ENCODE measurements around the gene NOP56. TPM values are rescaled to one million over a fixed set of nuclear protein-coding genes. Genes with fewer than 3 reads are reported as not detected.

The NOP56 gene
- total RNA-seq, 2 experiments from 2014 or later = 402 to 408 TPM

GRCh38 chr20:2653556-2654383 lies 1.3 kb downstream of the NOP56 start:
- DNase-seq = no peak
- Mint-ChIP-seq H3K36me3 (peaks cover 66% of the 10 kb centered on the region), H3K4me3 (peak overlapping the region; percentile 90), H3K9me3 (no peaks in the 10 kb centered on the region), H3K4me1 (ENCODE audit: low read depth) (peaks cover 54% of the 10 kb centered on the region), H3K27me3 (no peaks in the 10 kb centered on the region), H3K27ac (peak overlapping the region; percentile 89)
- ChIA-PET POLR2A (interaction anchor here (0.7 to 5.6 kb wide), 7 partner anchors 11 to 550 kb away, joined by 3 to 68 read pairs (median 5); partner anchors contain the start of genes IDH3B and SNRPB), CTCF (interaction anchor here (0.6 to 1.3 kb wide), 2 partner anchors 34 to 66 kb away, joined by 4 to 5 read pairs; no protein-coding TSS in a partner anchor)
- intact Hi-C loops (cut with micrococcal nuclease) = loop anchor here (2.0 to 5.0 kb wide), 3 partner anchors 131 to 183 kb away; partner anchors contain the start of genes SNRPB and ZNF343

DNA sequence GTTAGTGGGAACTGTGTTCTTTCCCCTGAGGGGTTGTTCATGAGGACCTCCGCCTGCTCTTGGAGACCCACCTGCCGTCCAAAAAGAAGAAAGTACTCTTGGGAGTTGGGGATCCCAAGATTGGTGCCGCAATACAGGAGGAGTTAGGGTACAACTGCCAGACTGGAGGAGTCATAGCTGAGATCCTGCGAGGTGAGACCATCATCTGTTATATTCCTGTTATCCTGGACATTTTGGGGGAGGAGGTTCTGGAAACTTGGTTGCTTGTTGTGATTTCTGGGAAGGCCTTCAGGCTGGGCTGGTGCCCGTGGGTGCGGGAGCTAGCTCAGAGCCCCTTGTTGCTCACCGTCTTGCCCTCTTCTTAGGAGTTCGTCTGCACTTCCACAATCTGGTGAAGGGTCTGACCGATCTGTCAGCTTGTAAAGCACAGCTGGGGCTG lies 2.0 kb downstream of the NOP56 start:
- intact Hi-C loops (cut with micrococcal nuclease) = loop anchor here (5.0 kb wide), 2 partner anchors 132 to 147 kb away; partner anchors contain the start of gene ZNF343
- H3K4me3 Mint-ChIP-seq = peak overlapping the region; percentile 90
- CTCF ChIA-PET = interaction anchor here (0.6 kb wide), 1 partner anchor 28 kb away, joined by 3 read pairs; no protein-coding TSS in a partner anchor
- POLR2A ChIA-PET = interaction anchor here (1.0 to 5.6 kb wide), 2 partner anchors 10 to 195 kb away, joined by 3 to 68 read pairs; partner anchors contain the start of gene IDH3B
- no peaks in the 10 kb centered on the region for H3K27me3 Mint-ChIP-seq
- no peaks in the 10 kb centered on the region for H3K9me3 Mint-ChIP-seq
- H3K36me3 Mint-ChIP-seq = peaks cover 70% of the 10 kb centered on the region
- H3K4me1 Mint-ChIP-seq (ENCODE audit: low read depth) = peaks cover 58% of the 10 kb centered on the region
- peak overlapping the region; percentile 89 for H3K27ac Mint-ChIP-seq
- DNase-seq = no peak

GRCh38 chr20:2654831-2655230 lies 2.4 kb downstream of the NOP56 start:
- POLR2A ChIA-PET = interaction anchor here (1.0 to 5.6 kb wide), 2 partner anchors 10 to 195 kb away, joined by 3 to 68 read pairs; partner anchors contain the start of gene IDH3B
- Mint-ChIP-seq H3K36me3 (peaks cover 74% of the 10 kb centered on the region), H3K4me3 (peak overlapping the region; percentile 90), H3K27ac (peak overlapping the region; percentile 89), H3K9me3 (no peaks in the 10 kb centered on the region), H3K27me3 (no peaks in the 10 kb centered on the region), H3K4me1 (ENCODE audit: low read depth) (peaks cover 54% of the 10 kb centered on the region)
- intact Hi-C loops (cut with micrococcal nuclease) = loop anchor here (5.0 kb wide), 2 partner anchors 133 to 148 kb away; partner anchors contain the start of gene ZNF343
- DNase-seq = no peak
- CTCF ChIA-PET = interaction anchor here (0.6 kb wide), 1 partner anchor 29 kb away, joined by 3 read pairs; no protein-coding TSS in a partner anchor

- intact Hi-C loops (cut with micrococcal nuclease) = no loop called here
- Mint-ChIP-seq H3K36me3 (peaks cover 72% of the 10 kb centered on the region), H3K4me3 (peak overlapping the region; percentile 90), H3K4me1 (ENCODE audit: low read depth) (peaks cover 47% of the 10 kb centered on the region), H3K27me3 (no peaks in the 10 kb centered on the region), H3K9me3 (no peaks in the 10 kb centered on the region), H3K27ac (peak overlapping the region; percentile 89)
- POLR2A ChIA-PET = interaction anchor here (0.9 to 5.6 kb wide), 2 partner anchors 9 to 74 kb away, joined by 3 to 68 read pairs; partner anchors contain the start of gene IDH3B
- DNase-seq = no peak
- CTCF ChIA-PET = interaction anchor here (0.6 kb wide), 1 partner anchor 29 kb away, joined by 3 read pairs; no protein-coding TSS in a partner anchor
Measured at GRCh38 chr20:2655331-2656116, 3.1 kb downstream of the NOP56 start.

DNA sequence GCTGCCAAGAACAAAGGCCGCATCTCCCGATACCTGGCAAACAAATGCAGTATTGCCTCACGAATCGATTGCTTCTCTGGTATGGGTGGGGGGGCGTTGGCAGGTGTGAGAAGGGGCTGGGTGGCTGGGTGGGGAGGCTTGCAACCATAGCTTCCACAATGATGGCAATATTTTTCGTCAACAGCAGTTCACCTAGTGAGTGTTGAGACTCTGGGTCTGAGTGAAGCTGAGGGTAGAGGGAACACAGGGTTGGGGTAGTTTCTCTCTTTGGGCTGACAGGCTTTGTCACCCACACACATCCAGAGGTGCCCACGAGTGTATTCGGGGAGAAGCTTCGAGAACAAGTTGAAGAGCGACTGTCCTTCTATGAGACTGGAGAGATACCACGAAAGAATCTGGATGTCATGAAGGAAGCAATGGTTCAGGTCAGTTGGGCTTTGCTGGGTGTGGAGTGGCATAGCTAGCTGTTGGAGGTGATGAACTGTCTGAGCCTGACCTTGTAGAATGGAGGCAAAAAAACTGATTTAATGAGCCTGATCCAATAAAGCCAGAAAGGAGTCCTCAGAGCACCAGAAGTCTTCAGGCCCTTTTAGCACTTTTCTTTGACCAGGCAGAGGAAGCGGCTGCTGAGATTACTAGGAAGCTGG lies 4.2 kb downstream of the NOP56 start:
- ChIA-PET CTCF (no interaction called here), POLR2A (interaction anchor here (5.6 kb wide), 1 partner anchor 8 kb away, joined by 68 read pairs; the partner anchor contains the start of gene IDH3B)
- H3K9me3 Mint-ChIP-seq = no peaks in the 10 kb centered on the region
- intact Hi-C loops (cut with micrococcal nuclease) = no loop called here
- no peak overlapping the region for H3K4me3 Mint-ChIP-seq
- no peak for DNase-seq
- H3K27ac Mint-ChIP-seq = peak overlapping the region; percentile 19
- peaks cover 45% of the 10 kb centered on the region for H3K4me1 Mint-ChIP-seq (ENCODE audit: low read depth)
- peaks cover 78% of the 10 kb centered on the region for H3K36me3 Mint-ChIP-seq
- no peaks in the 10 kb centered on the region for H3K27me3 Mint-ChIP-seq

GRCh38 chr20:2657241-2657640 lies 4.8 kb downstream of the NOP56 start:
- no peak overlapping the region for H3K4me3 Mint-ChIP-seq

DNA sequence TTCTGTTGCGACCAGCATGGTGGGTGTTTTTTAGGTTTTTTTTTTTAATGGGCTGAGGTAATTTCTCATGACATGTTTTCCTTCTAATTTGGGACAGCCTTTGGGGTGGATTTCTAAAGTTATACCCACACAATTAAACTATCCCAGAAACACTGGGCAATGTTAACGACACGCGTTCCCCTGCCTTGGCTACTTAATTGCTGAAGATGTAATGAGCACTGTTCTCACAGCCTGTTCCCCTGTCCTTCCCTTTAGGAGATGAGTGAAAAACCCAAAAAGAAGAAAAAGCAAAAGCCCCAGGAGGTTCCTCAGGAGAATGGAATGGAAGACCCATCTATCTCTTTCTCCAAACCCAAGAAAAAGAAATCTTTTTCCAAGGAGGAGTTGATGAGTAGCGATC lies 5.2 kb downstream of the NOP56 start:
- H3K27ac Mint-ChIP-seq = peak overlapping the region; percentile 72
- POLR2A ChIA-PET = no interaction called here
- H3K4me1 Mint-ChIP-seq (ENCODE audit: low read depth) = peaks cover 52% of the 10 kb centered on the region

More at GRCh38 chr20:2657241-2657640, 4.8 kb downstream of the NOP56 start:
- Mint-ChIP-seq H3K27ac (peak overlapping the region; percentile 19), H3K27me3 (no peaks in the 10 kb centered on the region), H3K4me1 (ENCODE audit: low read depth) (peaks cover 50% of the 10 kb centered on the region), H3K36me3 (peaks cover 82% of the 10 kb centered on the region), H3K9me3 (no peaks in the 10 kb centered on the region)
- no peak for DNase-seq
- ChIA-PET POLR2A (no interaction called here), CTCF (no interaction called here)
- intact Hi-C loops (cut with micrococcal nuclease) = no loop called here

GRCh38 chr20:2658414-2659354 lies 6.3 kb downstream of the NOP56 start:
- H3K36me3 Mint-ChIP-seq = peaks cover 72% of the 10 kb centered on the region
- intact Hi-C loops (cut with micrococcal nuclease) = no loop called here
- no peak for DNase-seq
- H3K9me3 Mint-ChIP-seq = no peaks in the 10 kb centered on the region
- H3K27ac Mint-ChIP-seq = peak overlapping the region; percentile 78
- H3K4me3 Mint-ChIP-seq = no peak overlapping the region
- H3K27me3 Mint-ChIP-seq = no peaks in the 10 kb centered on the region
- ChIA-PET CTCF (no interaction called here), POLR2A (no interaction called here)
- peaks cover 58% of the 10 kb centered on the region for H3K4me1 Mint-ChIP-seq (ENCODE audit: low read depth)

More for the DNA sequence above, 5.2 kb downstream of the NOP56 start:
- CTCF ChIA-PET = no interaction called here
- no peak overlapping the region for H3K4me3 Mint-ChIP-seq
- peaks cover 81% of the 10 kb centered on the region for H3K36me3 Mint-ChIP-seq
- no peak for DNase-seq
- no peaks in the 10 kb centered on the region for H3K27me3 Mint-ChIP-seq
- intact Hi-C loops (cut with micrococcal nuclease) = no loop called here
- no peaks in the 10 kb centered on the region for H3K9me3 Mint-ChIP-seq

- Mint-ChIP-seq H3K9me3 (no peaks in the 10 kb centered on the region), H3K27ac (peak overlapping the region; percentile 78), H3K4me3 (no peak overlapping the region), H3K27me3 (no peaks in the 10 kb centered on the region), H3K4me1 (ENCODE audit: low read depth) (peaks cover 53% of the 10 kb centered on the region), H3K36me3 (peaks cover 66% of the 10 kb centered on the region)
- intact Hi-C loops (cut with micrococcal nuclease) = no loop called here
- POLR2A ChIA-PET = no interaction called here
- DNase-seq = no peak
- CTCF ChIA-PET = no interaction called here
Measured at GRCh38 chr20:2659547-2659946, 7.1 kb downstream of the NOP56 start.

- Mint-ChIP-seq H3K36me3 (peaks cover 29% of the 10 kb centered on the region), H3K9me3 (no peaks in the 10 kb centered on the region), H3K4me1 (ENCODE audit: low read depth) (peaks cover 27% of the 10 kb centered on the region), H3K27me3 (no peaks in the 10 kb centered on the region), H3K27ac (peak overlapping the region; percentile 94), H3K4me3 (peak overlapping the region; percentile 79)
- ChIA-PET POLR2A (interaction anchor here (1.0 to 4.4 kb wide), 3 partner anchors 10 to 25 kb away, joined by 3 to 68 read pairs (median 6); partner anchors contain the start of gene NOP56), CTCF (interaction anchor here (0.6 to 1.3 kb wide), 2 partner anchors 141 to 338 kb away, joined by 3 to 5 read pairs; no protein-coding TSS in a partner anchor)
- DNase-seq = no peak
- intact Hi-C loops (cut with micrococcal nuclease) = no loop called here
Measured at GRCh38 chr20:2663364-2663886, 11.0 kb downstream of the NOP56 start.
